NCI-H510A (cell line): Measurements from ENCODE around the gene CLCA4.

Source experiments
- DNase-seq: peaks from one replicate; lab custom pipeline; 2025; lab: John Stamatoyannopoulos, UW

The CLCA4 gene, protein sequence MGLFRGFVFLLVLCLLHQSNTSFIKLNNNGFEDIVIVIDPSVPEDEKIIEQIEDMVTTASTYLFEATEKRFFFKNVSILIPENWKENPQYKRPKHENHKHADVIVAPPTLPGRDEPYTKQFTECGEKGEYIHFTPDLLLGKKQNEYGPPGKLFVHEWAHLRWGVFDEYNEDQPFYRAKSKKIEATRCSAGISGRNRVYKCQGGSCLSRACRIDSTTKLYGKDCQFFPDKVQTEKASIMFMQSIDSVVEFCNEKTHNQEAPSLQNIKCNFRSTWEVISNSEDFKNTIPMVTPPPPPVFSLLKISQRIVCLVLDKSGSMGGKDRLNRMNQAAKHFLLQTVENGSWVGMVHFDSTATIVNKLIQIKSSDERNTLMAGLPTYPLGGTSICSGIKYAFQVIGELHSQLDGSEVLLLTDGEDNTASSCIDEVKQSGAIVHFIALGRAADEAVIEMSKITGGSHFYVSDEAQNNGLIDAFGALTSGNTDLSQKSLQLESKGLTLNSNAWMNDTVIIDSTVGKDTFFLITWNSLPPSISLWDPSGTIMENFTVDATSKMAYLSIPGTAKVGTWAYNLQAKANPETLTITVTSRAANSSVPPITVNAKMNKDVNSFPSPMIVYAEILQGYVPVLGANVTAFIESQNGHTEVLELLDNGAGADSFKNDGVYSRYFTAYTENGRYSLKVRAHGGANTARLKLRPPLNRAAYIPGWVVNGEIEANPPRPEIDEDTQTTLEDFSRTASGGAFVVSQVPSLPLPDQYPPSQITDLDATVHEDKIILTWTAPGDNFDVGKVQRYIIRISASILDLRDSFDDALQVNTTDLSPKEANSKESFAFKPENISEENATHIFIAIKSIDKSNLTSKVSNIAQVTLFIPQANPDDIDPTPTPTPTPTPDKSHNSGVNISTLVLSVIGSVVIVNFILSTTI

DNA sequence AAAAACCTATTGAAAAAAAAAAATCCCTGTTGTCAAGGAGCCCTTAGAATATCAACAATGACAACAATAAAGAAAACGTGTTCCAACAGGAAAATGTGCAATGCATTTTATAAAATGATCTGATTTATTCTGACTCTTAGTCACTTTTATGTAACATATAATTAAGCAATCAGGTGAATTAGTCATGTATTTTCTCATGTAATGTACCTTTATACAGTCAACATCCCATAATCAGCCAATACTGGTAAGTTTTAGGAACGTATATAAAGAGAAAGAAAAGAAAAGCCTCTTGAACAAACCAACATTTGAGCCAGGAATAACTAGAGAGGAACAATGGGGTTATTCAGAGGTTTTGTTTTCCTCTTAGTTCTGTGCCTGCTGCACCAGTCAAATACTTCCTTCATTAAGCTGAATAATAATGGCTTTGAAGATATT lies at the start of gene CLCA4:
CLCA4 (plus strand) TSS at position 292 of the 435 bp plus-strand sequence; CDS start at position 334, 42 bp downstream.
- DNase-seq: no peak

GRCh38 chr1:86498281-86498680 lies 48.6 kb upstream of the CLCA4 start:
- no peak for DNase-seq

DNA sequence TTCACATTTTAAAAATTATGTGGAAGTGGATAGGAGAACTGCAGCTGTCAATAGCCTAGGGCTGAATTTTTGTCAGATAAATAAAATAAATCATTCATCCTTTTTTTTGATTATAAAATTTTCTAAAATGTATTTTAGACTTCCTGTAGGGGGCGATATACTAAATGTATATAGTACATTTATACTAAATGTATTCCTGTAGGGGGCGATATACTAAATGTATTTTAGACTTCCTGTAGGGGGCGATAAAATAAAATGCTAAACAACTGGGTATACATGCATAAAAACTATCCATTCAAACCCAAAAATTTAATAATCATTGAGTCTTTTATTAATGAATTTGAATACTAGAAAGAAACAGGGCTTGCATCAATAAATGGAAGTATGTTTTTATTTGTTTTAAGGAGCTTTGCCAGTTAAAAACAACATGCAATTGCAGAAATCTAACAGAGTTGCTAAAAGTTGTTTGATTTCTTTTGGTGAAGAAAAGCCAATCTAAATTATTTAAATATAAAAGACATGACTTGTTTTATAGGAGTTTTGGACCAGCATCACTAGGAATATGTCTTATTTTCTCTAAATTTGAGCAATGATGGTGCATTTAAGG lies 46.8 kb upstream of the CLCA4 start:
- DNase-seq: peak; percentile 42

GRCh38 chr1:86500714-86501113 lies 46.2 kb upstream of the CLCA4 start:
- no peak for DNase-seq

- DNase-seq: peak; percentile 36
These were observed 44.7 kb upstream of the CLCA4 start for GRCh38 chr1:86502125-86502646.

- DNase-seq: no peak
These were observed 44.0 kb upstream of the CLCA4 start for GRCh38 chr1:86502721-86503405.

GRCh38 chr1:86503406-86504136 lies 43.3 kb upstream of the CLCA4 start:
- no peak for DNase-seq

GRCh38 chr1:86504137-86504479 lies 42.8 kb upstream of the CLCA4 start:
- no peak for DNase-seq

DNA sequence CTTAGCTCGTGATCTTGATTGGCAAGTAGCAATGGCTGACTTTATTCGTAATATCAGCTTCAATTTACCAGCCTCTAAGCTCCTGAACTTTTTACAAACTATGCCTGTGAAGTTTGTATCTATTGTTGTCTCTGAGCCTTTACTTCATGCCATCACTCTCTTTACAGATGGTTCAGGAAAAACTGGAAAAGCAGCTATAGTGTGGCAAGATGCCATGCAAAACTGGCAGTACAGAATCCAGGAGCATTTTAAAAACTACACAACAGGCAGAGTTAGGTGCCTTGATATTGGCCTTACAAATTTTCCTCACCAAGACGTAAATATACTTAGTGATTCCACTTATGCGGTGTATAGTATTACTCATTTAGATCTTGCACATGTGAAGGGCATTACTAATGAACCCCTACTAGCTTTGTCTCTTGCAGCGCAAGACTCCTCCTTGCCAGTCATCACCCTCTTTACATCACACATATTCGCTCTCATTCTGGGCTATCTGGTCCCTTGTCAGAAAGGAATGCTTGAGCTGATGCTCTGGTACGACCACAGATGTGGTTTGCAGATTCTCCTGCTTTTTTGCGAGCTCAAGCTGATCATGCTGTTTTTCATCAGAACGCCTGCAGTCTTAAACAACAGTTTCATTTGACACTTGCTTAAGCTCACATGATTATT lies 41.8 kb upstream of the CLCA4 start:
- DNase-seq: no peak

- DNase-seq: no peak
These were observed 41.3 kb upstream of the CLCA4 start for GRCh38 chr1:86505564-86505902.

DNA sequence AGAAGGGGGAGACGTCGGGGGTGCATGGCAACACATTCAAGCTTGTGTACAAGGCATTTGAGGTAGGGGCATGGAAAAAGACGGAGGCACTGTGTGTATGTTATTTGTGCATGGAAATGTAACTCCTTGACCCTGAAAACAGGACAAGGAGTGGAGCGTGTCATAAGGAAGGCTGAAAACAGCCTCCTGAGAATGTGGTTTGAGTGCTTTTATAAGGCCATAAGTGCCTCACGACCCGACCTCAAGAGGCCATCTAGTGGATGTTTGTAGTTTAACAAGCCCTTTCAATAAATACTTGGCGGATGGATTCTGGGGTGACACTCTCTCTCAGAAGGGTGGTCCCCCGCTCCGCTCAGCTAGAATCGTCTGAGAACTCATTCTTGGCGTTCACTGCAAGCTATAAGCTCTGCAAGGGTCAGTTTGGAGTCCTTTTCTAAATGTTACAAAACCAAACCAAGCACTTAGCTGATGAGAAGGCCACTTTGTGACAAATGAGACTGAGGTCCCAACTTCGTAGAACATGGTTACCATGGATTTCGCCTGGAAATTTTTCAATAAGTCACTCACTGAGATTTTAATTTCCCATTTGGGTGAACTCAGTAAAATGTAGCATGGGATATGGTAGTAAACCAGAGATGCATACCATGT lies 38.8 kb upstream of the CLCA4 start:
- peak; percentile 33 for DNase-seq

GRCh38 chr1:86508583-86508969 lies 38.3 kb upstream of the CLCA4 start:
- no peak for DNase-seq

GRCh38 chr1:86515597-86515996 lies 31.3 kb upstream of the CLCA4 start:
- no peak for DNase-seq

GRCh38 chr1:86516335-86516734 lies 30.5 kb upstream of the CLCA4 start:
- DNase-seq: no peak

GRCh38 chr1:86517336-86517735 lies 29.5 kb upstream of the CLCA4 start:
- no peak for DNase-seq

DNA sequence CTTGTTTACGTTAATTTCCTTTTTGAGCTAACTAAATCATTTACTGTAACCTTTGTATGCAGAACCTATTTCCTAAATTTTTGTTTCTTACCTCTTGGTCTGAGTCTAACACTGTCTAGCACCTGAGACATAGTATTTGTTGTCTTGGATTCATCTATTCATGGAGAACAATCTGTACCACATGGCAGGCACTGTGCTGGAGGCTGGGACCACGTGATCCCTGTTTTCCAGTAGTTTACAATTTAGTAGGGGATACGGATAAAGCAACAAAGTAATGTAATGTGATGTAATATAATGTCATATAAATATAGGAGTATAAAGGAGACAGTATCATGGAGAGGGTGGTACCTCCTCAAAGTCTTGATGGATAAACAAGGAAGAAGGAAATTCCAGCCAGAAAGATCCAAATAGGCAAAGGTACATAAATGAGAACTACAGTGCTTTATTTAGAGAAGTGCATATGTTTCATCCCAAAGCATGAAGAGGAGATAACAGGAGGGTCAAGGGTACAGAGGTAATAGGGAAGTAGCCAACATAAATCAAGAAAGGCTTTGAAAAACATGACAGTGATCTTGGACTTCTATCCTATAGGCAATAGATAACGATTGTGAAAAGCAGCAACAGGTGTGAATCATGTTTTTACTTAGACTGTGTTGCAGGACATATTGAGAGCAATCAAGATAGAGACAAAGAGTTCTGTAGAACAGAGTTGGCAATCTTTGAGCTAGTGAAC lies 25.9 kb upstream of the CLCA4 start:
- DNase-seq: no peak

DNA sequence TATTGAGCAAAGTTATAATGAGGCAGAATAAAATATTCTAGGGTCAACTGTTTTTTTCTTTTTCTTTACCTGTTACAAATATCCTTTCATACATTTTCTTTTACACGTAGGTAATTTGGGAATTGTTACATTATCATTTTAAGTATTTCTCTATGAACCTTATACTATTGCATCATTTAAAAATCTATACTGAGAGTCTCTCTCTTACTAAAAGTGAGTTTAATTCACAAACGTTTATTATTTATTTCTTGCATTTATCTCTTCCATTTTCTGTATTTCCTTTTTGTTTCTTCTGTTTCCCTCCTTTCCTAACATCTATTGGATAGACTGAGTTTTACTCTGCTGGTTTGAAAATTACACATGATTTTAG lies 25.4 kb upstream of the CLCA4 start:
- no peak for DNase-seq

DNA sequence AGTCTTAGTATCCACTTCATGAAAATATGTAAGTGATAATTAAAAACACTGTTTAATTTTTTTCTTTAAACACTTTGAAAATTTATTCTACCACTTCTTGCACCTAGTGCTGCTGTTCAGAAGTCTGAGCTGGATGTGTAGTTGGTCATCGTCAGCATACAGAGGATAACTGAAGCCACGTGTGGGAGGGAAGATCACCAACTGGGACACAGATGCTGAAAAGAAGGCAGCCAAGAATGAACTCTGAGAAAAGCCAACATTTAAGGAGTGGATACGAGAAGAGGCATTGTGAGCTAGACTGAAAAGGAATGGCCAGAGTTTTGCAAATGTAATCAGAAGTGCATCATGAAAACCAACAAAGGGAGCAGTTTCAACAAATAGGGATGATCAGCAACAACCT lies 24.6 kb upstream of the CLCA4 start:
- DNase-seq: no peak

- DNase-seq: no peak
These were observed 23.1 kb upstream of the CLCA4 start for GRCh38 chr1:86523670-86524354.
